ENCODE results near the gene KBTBD2.
A peak's percentile ranks its signal among the peaks of the same experiment; 100 is the strongest.

KBTBD2 gene

GRCh38 chr7:32888505-32888904 lies 3.1 kb downstream of the KBTBD2 start:
- Histone ChIP-seq H3K4me3 (ENCODE audit: insufficient read depth, low read length, poor library complexity, severe bottlenecking) (no peak overlapping the region), H3K27ac (ENCODE audit: low read depth, low read length) (no peak overlapping the region), H3K9me3 (ENCODE audit: insufficient read depth, low read length) (no peaks in the 10 kb centered on the region), H3K9me2 (replicated peaks; ENCODE audit: insufficient read depth, low read length) (no peaks in the 10 kb centered on the region), H4K20me1 (ENCODE audit: low read depth, low read length) (peaks cover 35% of the 10 kb centered on the region), H3K79me2 (ENCODE audit: insufficient read depth, low read length) (peaks cover 74% of the 10 kb centered on the region), H3F3A (ENCODE audit: insufficient read depth) (peaks cover 18% of the 10 kb centered on the region), H3K4me2 (ENCODE audit: low read depth, low read length, poor library complexity, severe bottlenecking) (peak overlapping the region; percentile 1), H2AFZ (ENCODE audit: low read depth, low read length, severe bottlenecking) (no peak overlapping the region), H3K36me3 (ENCODE audit: low read length) (0 out of 2 replicates have a peak, but pooled peaks cover 4% of the 10 kb centered on the region), H3K9ac (ENCODE audit: low read length) (no peak overlapping the region), H3K27me3 (ENCODE audit: low read length) (no peaks in the 10 kb centered on the region)
- no peak for TF ChIP-seq CTCF (IDR thresholded peaks at IDR 0.05; ENCODE audit: insufficient read depth, low read length, poor library complexity, severe bottlenecking)
- TF ChIP-seq EZH2phosphoT487 (conservative IDR thresholded peaks at IDR 0.05; ENCODE audit: low read length) = no peak

GRCh38 chr7:32887395-32887794 lies 4.2 kb downstream of the KBTBD2 start:
- no peak overlapping the region for H3K9ac ChIP-seq (ENCODE audit: low read length)
- no peak overlapping the region for H3K4me3 ChIP-seq (ENCODE audit: insufficient read depth, low read length, poor library complexity, severe bottlenecking)
- H2AFZ ChIP-seq (ENCODE audit: low read depth, low read length, severe bottlenecking) = no peak overlapping the region
- H3K36me3 ChIP-seq (ENCODE audit: low read length) = 0 out of 2 replicates have a peak, but pooled peaks cover 4% of the 10 kb centered on the region
- no peaks in the 10 kb centered on the region for H3K9me2 ChIP-seq (replicated peaks; ENCODE audit: insufficient read depth, low read length)
- peaks cover 37% of the 10 kb centered on the region for H4K20me1 ChIP-seq (ENCODE audit: low read depth, low read length)
- H3K4me2 ChIP-seq (ENCODE audit: low read depth, low read length, poor library complexity, severe bottlenecking) = no peak overlapping the region
- H3K9me3 ChIP-seq (ENCODE audit: insufficient read depth, low read length) = no peaks in the 10 kb centered on the region
- peaks cover 86% of the 10 kb centered on the region for H3K79me2 ChIP-seq (ENCODE audit: insufficient read depth, low read length)
- H3F3A ChIP-seq (ENCODE audit: insufficient read depth) = peaks cover 7% of the 10 kb centered on the region; the same call in 1 of the 2 replicates
- no peaks in the 10 kb centered on the region for H3K27me3 ChIP-seq (ENCODE audit: low read length)
- TF ChIP-seq EZH2phosphoT487 (conservative IDR thresholded peaks at IDR 0.05; ENCODE audit: low read length) (no peak), CTCF (IDR thresholded peaks at IDR 0.05; ENCODE audit: insufficient read depth, low read length, poor library complexity, severe bottlenecking) (no peak)
- H3K27ac ChIP-seq (ENCODE audit: low read depth, low read length) = no peak overlapping the region

- Histone ChIP-seq H3K27me3 (ENCODE audit: low read length) (no peaks in the 10 kb centered on the region), H3K9ac (ENCODE audit: low read length) (no peak overlapping the region), H3K79me2 (ENCODE audit: insufficient read depth, low read length) (peaks cover 99% of the 10 kb centered on the region), H3K36me3 (ENCODE audit: low read length) (peaks cover 12% of the 10 kb centered on the region), H3K9me3 (ENCODE audit: insufficient read depth, low read length) (no peaks in the 10 kb centered on the region), H4K20me1 (ENCODE audit: low read depth, low read length) (peaks cover 53% of the 10 kb centered on the region), H3K27ac (ENCODE audit: low read depth, low read length) (no peak overlapping the region), H3F3A (ENCODE audit: insufficient read depth) (peaks cover 10% of the 10 kb centered on the region; the same call in 1 of the 2 replicates), H2AFZ (ENCODE audit: low read depth, low read length, severe bottlenecking) (no peak overlapping the region), H3K4me3 (ENCODE audit: insufficient read depth, low read length, poor library complexity, severe bottlenecking) (no peak overlapping the region), H3K9me2 (replicated peaks; ENCODE audit: insufficient read depth, low read length) (no peaks in the 10 kb centered on the region), H3K4me2 (ENCODE audit: low read depth, low read length, poor library complexity, severe bottlenecking) (no peak overlapping the region)
- TF ChIP-seq CTCF (IDR thresholded peaks at IDR 0.05; ENCODE audit: insufficient read depth, low read length, poor library complexity, severe bottlenecking) (no peak), EZH2phosphoT487 (conservative IDR thresholded peaks at IDR 0.05; ENCODE audit: low read length) (no peak)
These were observed 10.2 kb downstream of the KBTBD2 start for GRCh38 chr7:32881074-32881982.

Measured in SU-DHL-6 (cell line).